GM10248 (cell line): ENCODE results near the gene FAT1.

ENCODE experiments used
- CTCF ChIA-PET: fragments of 300-600 bp; sonication (Branson Sonifier 250); formaldehyde crosslinking; extraction: SDS; loops from one replicate; lab custom pipeline; 2021; ENCODE audit warnings: antibody characterized with exemption; lab: Yijun Ruan, JAX
- POLR2A ChIA-PET: fragments of 350-650 bp; sonication (Branson Sonifier 250); formaldehyde crosslinking; extraction: SDS; loops from one replicate; lab custom pipeline; 2020; ENCODE audit warnings: antibody characterized with exemption; lab: Yijun Ruan, JAX
- DNase-seq: peaks from one replicate; pipeline ENCODE4 v3.0.0; 2012; ENCODE audit errors: extremely low spot score
- TF ChIP-seq, protein P1 (sequence below): IDR thresholded peaks from 2 replicates; pipeline ENCODE4 v1.5.1; 2012; ENCODE audit warnings: mild to moderate bottlenecking, low read depth; ENCODE audit errors: extremely low read depth, missing control alignments, control extremely low read depth

FAT1 gene

GRCh38 chr4:186698525-186698924 is 25.1 kb downstream of the FAT1 start:
- CTCF ChIA-PET, result no interaction called here
- POLR2A ChIA-PET, result no interaction called here
- no peak for DNase-seq
- TF ChIP-seq, protein P1, sequence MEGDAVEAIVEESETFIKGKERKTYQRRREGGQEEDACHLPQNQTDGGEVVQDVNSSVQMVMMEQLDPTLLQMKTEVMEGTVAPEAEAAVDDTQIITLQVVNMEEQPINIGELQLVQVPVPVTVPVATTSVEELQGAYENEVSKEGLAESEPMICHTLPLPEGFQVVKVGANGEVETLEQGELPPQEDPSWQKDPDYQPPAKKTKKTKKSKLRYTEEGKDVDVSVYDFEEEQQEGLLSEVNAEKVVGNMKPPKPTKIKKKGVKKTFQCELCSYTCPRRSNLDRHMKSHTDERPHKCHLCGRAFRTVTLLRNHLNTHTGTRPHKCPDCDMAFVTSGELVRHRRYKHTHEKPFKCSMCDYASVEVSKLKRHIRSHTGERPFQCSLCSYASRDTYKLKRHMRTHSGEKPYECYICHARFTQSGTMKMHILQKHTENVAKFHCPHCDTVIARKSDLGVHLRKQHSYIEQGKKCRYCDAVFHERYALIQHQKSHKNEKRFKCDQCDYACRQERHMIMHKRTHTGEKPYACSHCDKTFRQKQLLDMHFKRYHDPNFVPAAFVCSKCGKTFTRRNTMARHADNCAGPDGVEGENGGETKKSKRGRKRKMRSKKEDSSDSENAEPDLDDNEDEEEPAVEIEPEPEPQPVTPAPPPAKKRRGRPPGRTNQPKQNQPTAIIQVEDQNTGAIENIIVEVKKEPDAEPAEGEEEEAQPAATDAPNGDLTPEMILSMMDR, result no peak

DNA sequence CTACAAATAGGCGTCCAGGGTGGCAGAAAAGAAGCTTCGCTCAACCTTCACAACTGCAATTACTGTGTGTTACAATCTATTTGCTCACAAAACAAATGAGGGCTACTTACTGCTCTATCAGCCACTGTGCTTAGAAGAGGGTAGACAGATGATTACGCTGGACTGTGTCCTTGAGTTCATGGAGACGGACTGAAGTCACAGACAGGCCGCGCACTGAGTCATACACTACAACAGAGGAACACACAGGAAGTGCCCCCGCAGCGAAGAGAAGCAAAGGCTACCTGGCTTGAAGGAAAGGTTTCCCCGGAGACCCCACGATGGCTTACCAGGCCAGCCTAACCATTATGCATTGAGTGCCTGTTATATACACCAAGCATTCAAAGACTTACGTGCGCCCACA is 25.6 kb downstream of the FAT1 start:
- POLR2A ChIA-PET, result no interaction called here
- DNase-seq, result no peak
- CTCF ChIA-PET, result interaction anchor here (2.7 kb wide), 1 partner anchor 12 kb away, joined by 10 read pairs; no protein-coding TSS in a partner anchor
- TF ChIP-seq, protein P1, result no peak

GRCh38 chr4:186695392-186695791 is 28.3 kb downstream of the FAT1 start:
- TF ChIP-seq, protein P1, result no peak
- POLR2A ChIA-PET, result no interaction called here
- no peak for DNase-seq
- CTCF ChIA-PET, result interaction anchor here (1.5 to 2.7 kb wide), 2 partner anchors 9 to 28 kb away, joined by 3 to 10 read pairs; no protein-coding TSS in a partner anchor

- ChIA-PET CTCF (no interaction called here), POLR2A (no interaction called here)
- DNase-seq, result no peak
- TF ChIP-seq, protein P1, result no peak
These were observed 29.8 kb downstream of the FAT1 start for GRCh38 chr4:186693894-186694293.

DNA sequence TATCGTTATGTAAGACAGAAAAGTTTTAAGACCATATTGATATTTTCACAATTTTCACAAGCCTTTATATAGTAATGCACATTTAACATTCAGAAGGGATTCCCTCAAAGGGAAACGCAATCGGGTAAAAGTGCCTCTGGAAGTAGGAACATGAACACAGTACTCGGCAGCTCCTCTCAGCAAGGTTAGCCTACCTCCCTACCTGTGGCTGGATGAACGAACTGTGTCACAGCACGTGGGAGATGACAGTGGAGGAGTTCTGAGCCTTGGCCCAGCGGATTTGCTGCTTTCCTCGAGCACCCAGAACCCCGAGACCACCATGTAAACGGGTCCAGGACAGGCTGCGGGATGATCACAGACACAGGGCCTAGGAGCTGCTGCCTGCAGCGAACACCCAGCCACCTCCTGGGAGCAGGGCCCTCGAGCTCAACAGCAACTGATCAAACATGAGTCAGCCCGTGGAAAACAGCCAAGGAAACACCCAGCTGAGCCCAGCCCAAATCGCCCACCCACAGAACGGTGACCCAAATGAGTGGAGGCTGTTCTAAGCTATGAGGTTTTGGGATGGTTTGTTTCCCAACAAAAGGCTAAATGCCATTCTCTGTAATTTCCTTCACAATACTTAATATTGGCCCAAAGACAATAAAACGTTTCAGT is 30.4 kb downstream of the FAT1 start:
- TF ChIP-seq, protein P1, result no peak
- CTCF ChIA-PET, result no interaction called here
- no peak for DNase-seq
- POLR2A ChIA-PET, result no interaction called here

GRCh38 chr4:186691396-186691795 is 32.3 kb downstream of the FAT1 start:
- TF ChIP-seq, protein P1, result no peak

More at GRCh38 chr4:186691396-186691795, 32.3 kb downstream of the FAT1 start:
- POLR2A ChIA-PET, result no interaction called here
- CTCF ChIA-PET, result no interaction called here
- no peak for DNase-seq
